NCI-H2227 (cell line): ENCODE results near the gene TPRN.

Source experiments
- DNase-seq: peaks from one replicate; lab custom pipeline; 2025; ENCODE audit not compliant: unreplicated experiment; lab: John Stamatoyannopoulos, UW

TPRN gene

GRCh38 chr9:137146527-137146918 lies 54.0 kb downstream of the TPRN start:
- no peak for DNase-seq

- no peak for DNase-seq
These were observed 54.6 kb downstream of the TPRN start for GRCh38 chr9:137145731-137146526.

DNA sequence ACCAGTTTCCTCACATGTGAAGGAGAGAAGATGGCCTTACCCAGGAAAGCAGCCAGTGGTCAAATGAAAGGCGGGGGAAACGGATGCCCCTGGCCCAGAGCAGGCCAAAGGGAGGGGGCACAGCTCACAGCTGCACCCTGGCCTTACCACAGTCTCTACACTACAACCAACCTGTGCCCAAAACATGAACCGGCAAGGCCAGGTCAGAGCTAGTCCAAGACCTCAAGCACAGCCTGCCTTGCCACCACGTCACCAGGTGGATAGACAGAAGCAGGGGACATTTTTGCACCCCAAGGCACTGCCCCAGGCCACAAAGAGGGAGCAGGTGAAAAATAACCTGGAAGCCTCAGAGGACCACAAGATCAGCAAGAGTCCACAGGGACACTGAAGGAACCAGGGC lies 57.1 kb downstream of the TPRN start:
- DNase-seq: no peak

GRCh38 chr9:137141976-137142936 lies 58.3 kb downstream of the TPRN start:
- no peak for DNase-seq
